K562 (cell line): Measurements from ENCODE around the gene TFAP2E. TPM values are rescaled to one million over a fixed set of nuclear protein-coding genes. Genes with fewer than 3 reads are reported as not detected.

Experiments
- DNMT1 ChIP-seq: fragments of 450-650 bp; IDR thresholded peaks from 2 replicates; pipeline ENCODE4 v1.6.1; 2016; ENCODE audit warnings: antibody characterized with exemption, mild to moderate bottlenecking
- HDAC6 ChIP-seq: IDR thresholded peaks from 2 replicates; pipeline ENCODE4 v1.6.1; 2012; ENCODE audit warnings: low read depth, mild to moderate bottlenecking, control low read depth, inconsistent platforms, low read length, moderate library complexity
- IRF2 ChIP-seq: sonication (generic); formaldehyde crosslinking; IDR thresholded peaks from 2 replicates; pipeline ENCODE4 v1.8.1; 2022; ENCODE audit warnings: mild to moderate bottlenecking, missing genetic modification reagents
- NR2C2 ChIP-seq, 2 experiments: fragments of 200-800 bp in 1 of 2; sonication (Bioruptor generic) in 1 of 2; sonication (generic) in 1 of 2; formaldehyde crosslinking in 1 of 2; IDR thresholded peaks; 2 replicates each; pipeline versions ENCODE4 v1.6.1 to v1.8.0; 2016 to 2022; ENCODE audit warnings: mild to moderate bottlenecking in 1 of 2, missing compliant biosample characterization in 1 of 2, missing genetic modification characterization in 1 of 2, missing genetic modification reagents in 1 of 2
- PHF8 ChIP-seq: fragments of 200-600 bp; sonication (generic); IDR thresholded peaks from 2 replicates; pipeline ENCODE4 v1.6.1; 2012; ENCODE audit warnings: mixed run types, mild to moderate bottlenecking, inconsistent platforms, low read length, moderate library complexity, borderline replicate concordance
- RBM22 ChIP-seq: fragments of 200-400 bp; formaldehyde crosslinking; IDR thresholded peaks from 2 replicates; pipeline ENCODE4 v1.6.1; 2018; ENCODE audit warnings: low read length, low read depth; ENCODE audit not compliant: poor library complexity, severe bottlenecking
- SMAD2 ChIP-seq: fragments of 150-350 bp; IDR thresholded peaks from 2 replicates; pipeline ENCODE4 v1.6.1; 2014; ENCODE audit warnings: low read depth, mild to moderate bottlenecking, low read length
- ZNF316 ChIP-seq: fragments of 450-650 bp; IDR thresholded peaks from 2 replicates; pipeline ENCODE4 v1.6.1; 2016
- ZNF408 ChIP-seq: fragments of 250-450 bp; sonication (Bioruptor Pico); IDR thresholded peaks from 2 replicates; pipeline ENCODE4 v1.4.0; 2020; ENCODE audit warnings: low read depth, mild to moderate bottlenecking, moderate library complexity
- ZNF668 ChIP-seq: fragments of 250-450 bp; sonication (Bioruptor Pico); IDR thresholded peaks from 2 replicates; pipeline ENCODE4 v1.8.0; 2022; ENCODE audit warnings: mild to moderate bottlenecking, inconsistent platforms
- polyA plus RNA-seq, 8 experiments: library from polyadenylated mRNA; depleted of rRNA in 4 of 8; stranded (reverse) in 5 of 8; unstranded in 3 of 8; fragments of >200 nt; fragmentation: Nextera tagmentation in 2 of 8; fragmentation: Illumina TruSeq in 1 of 8; extraction: Ambion mirVana in 2 of 8; extraction: Trizol in 1 of 8; gene quantifications; 2 replicates each; pipeline versions ENCODE4 v1.2.1 to v1.2.3, GENCODE V29; 2011 to 2014; ENCODE audit warnings: inconsistent platforms in 1 of 8, missing spikeins in 1 of 8
- total RNA-seq, 7 experiments: library from RNA; depleted of rRNA in 6 of 7; stranded (reverse); fragments of >200 nt in 6 of 7; fragmentation: Illumina TruSeq in 2 of 7; extraction: Trizol in 2 of 7; gene quantifications; 2 replicates each; pipeline versions ENCODE4 v1.2.1 to v1.2.3, GENCODE V29; 2011 to 2021; ENCODE audit warnings: low replicate concordance in 1 of 7
- TF ChIP-seq, protein P1 (sequence below), 2 experiments: fragments of 450-650 bp; IDR thresholded peaks; 2 replicates each; pipeline ENCODE4 v1.6.1; 2016; ENCODE audit warnings: mild to moderate bottlenecking in 2 of 2, borderline replicate concordance in 1 of 2, low read depth in 1 of 2, moderate library complexity in 1 of 2
- TF ChIP-seq, protein P2 (sequence below): sonication (generic); formaldehyde crosslinking; IDR thresholded peaks from 2 replicates; pipeline ENCODE4 v1.8.1; 2023; ENCODE audit warnings: mild to moderate bottlenecking, missing genetic modification reagents
- TF ChIP-seq, protein P3 (sequence below), 2 experiments: fragments of 250-450 bp in 1 of 2; fragments of 450-650 bp in 1 of 2; sonication (Bioruptor Pico) in 1 of 2; IDR thresholded peaks; 2 replicates each; pipeline versions ENCODE4 v1.6.1 to v1.8.0; 2016 to 2021; ENCODE audit warnings: mild to moderate bottlenecking in 2 of 2, moderate library complexity in 2 of 2, missing compliant biosample characterization in 1 of 2, missing genetic modification characterization in 1 of 2
- TF ChIP-seq, protein P4 (sequence below): sonication (generic); formaldehyde crosslinking; IDR thresholded peaks from 2 replicates; pipeline ENCODE4 v1.8.0; 2022; ENCODE audit warnings: mild to moderate bottlenecking, missing genetic modification reagents, borderline replicate concordance

Gene TFAP2E
- total and polyA plus RNA-seq, 9 of the 15 experiments (the other 6 are each of a cell fraction or from before 2014, with no cell fraction given): 0.03 to 0.11 (median 0.07) TPM; not detected in 4

DNA sequence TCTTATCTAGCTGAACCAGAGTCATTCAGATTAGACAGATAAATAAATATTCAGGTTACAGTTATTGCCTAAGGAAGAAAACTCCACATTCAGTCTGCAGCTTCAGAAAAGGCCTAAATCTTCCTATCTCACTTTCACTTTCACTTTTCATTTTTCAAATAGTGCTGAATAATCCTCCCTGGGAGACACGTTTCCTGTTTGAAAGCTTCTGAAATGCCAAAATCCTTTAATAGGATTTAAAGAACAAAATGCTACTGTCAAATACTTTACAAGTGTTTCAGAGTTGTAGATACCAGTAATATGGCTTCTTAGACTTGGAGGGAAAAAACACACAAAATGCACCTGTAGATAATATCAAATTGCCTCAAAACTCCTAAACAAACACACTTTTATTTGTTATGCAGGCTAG is 64.3 kb downstream of the TFAP2E start (continued):
- TF ChIP-seq, protein P1, sequence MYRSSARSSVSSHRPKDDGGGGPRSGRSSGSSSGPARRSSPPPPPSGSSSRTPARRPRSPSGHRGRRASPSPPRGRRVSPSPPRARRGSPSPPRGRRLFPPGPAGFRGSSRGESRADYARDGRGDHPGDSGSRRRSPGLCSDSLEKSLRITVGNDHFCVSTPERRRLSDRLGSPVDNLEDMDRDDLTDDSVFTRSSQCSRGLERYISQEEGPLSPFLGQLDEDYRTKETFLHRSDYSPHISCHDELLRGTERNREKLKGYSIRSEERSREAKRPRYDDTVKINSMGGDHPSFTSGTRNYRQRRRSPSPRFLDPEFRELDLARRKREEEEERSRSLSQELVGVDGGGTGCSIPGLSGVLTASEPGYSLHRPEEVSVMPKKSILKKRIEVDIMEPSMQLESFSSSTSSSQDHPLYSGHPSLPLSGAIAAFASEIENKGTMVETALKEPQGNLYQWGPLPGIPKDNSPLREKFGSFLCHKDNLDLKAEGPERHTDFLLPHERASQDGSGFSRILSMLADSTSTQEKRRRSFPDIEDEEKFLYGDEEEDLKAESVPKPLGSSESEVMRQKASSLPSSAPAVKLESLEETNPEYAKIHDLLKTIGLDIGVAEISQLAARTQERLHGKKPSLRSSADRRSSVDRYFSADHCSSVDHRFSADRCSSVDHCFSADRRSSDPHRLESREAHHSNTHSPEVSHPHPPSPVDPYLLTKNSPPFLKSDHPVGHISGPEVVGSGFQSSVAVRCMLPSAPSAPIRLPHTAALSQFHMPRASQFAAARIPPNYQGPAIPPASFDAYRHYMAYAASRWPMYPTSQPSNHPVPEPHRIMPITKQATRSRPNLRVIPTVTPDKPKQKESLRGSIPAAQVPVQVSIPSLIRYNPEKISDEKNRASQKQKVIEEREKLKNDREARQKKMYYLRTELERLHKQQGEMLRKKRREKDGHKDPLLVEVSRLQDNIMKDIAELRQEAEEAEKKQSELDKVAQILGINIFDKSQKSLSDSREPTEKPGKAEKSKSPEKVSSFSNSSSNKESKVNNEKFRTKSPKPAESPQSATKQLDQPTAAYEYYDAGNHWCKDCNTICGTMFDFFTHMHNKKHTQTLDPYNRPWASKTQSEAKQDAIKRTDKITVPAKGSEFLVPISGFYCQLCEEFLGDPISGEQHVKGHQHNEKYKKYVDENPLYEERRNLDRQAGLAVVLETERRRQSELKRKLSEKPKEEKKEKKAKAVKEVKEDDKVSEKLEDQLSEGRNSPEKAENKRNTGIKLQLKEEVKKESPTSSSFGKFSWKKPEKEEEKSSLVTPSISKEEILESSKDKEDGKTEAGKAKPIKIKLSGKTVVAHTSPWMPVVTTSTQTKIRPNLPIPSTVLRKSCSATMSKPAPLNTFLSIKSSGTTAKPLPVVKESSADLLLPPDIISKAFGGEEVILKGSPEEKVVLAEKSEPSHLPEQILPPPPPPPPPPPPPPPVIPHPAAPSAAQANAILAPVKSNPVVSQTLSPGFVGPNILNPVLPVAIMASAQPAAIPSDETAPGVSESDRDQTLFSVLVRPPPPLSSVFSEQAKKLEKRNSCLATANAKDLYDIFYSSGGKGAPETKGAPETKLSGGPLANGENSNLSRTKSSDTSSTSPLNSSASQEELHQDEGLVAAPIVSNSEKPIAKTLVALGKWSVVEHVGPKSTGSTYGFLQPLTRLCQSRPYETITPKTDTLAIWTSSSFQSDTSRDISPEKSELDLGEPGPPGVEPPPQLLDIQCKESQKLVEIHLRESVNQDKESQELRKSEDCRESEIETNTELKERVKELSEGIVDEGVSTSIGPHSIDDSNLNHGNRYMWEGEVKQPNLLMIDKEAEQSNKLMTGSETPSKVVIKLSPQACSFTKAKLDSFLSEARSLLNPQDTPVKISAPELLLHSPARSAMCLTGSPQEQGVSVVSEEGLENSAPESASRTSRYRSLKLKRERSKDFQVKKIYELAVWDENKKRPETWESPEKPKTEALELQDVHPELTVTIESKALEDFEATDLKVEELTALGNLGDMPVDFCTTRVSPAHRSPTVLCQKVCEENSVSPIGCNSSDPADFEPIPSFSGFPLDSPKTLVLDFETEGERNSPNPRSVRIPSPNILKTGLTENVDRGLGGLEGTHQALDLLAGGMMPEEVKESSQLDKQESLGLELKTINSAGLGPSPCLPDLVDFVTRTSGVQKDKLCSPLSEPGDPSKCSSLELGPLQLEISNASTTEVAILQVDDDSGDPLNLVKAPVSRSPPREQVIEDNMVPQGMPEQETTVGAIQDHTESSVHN (IDR thresholded peaks at IDR 0.05; ENCODE audit: borderline replicate concordance in 1 of 2, low read depth in 1 of 2): peak in 1 of 2 experiments; percentile 90; a peak in 2 of 4 replicates
- TF ChIP-seq DNMT1 (no peak), ZNF668 (CRISPR knock-in tag) (peak; percentile 66; the same call in 1 of the 2 replicates), RBM22 (no peak), HDAC6 (no peak), ZNF408 (CRISPR knock-in tag) (no peak), SMAD2 (no peak), IRF2 (peak; percentile 89; the same call in 1 of the 2 replicates), NR2C2 (CRISPR knock-in tag; IDR thresholded peaks at IDR 0.05) (no peak), NR2C2 (tag; IDR thresholded peaks at IDR 0.05) (no peak; the same call in 1 of the 2 replicates), PHF8 (no peak), ZNF316 (peak; percentile 89)
- TF ChIP-seq, protein P2, sequence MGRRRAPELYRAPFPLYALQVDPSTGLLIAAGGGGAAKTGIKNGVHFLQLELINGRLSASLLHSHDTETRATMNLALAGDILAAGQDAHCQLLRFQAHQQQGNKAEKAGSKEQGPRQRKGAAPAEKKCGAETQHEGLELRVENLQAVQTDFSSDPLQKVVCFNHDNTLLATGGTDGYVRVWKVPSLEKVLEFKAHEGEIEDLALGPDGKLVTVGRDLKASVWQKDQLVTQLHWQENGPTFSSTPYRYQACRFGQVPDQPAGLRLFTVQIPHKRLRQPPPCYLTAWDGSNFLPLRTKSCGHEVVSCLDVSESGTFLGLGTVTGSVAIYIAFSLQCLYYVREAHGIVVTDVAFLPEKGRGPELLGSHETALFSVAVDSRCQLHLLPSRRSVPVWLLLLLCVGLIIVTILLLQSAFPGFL (CRISPR knock-in tag): no peak
- TF ChIP-seq, protein P3, sequence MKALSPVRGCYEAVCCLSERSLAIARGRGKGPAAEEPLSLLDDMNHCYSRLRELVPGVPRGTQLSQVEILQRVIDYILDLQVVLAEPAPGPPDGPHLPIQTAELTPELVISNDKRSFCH (CRISPR knock-in tag; IDR thresholded peaks at IDR 0.05): no peak
- TF ChIP-seq, protein P3 (tag; IDR thresholded peaks at IDR 0.05): no peak
- TF ChIP-seq, protein P4, sequence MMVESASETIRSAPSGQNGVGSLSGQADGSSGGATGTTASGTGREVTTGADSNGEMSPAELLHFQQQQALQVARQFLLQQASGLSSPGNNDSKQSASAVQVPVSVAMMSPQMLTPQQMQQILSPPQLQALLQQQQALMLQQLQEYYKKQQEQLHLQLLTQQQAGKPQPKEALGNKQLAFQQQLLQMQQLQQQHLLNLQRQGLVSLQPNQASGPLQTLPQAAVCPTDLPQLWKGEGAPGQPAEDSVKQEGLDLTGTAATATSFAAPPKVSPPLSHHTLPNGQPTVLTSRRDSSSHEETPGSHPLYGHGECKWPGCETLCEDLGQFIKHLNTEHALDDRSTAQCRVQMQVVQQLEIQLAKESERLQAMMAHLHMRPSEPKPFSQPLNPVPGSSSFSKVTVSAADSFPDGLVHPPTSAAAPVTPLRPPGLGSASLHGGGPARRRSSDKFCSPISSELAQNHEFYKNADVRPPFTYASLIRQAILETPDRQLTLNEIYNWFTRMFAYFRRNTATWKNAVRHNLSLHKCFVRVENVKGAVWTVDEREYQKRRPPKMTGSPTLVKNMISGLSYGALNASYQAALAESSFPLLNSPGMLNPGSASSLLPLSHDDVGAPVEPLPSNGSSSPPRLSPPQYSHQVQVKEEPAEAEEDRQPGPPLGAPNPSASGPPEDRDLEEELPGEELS: no peak
